ENCODE results near the gene RITA1. TPM values are rescaled to one million over a fixed set of nuclear protein-coding genes. Genes with fewer than 3 reads are reported as not detected.

Gene RITA1
- polyA plus RNA-seq, 2 of the 4 experiments (the other 2 are of a cell fraction) = 18.6 to 20.5 TPM

- Histone ChIP-seq H3K27ac (peak overlapping the region in 1 of 2 experiments; percentile 83; a peak in 2 of 6 replicates), H3K4me1 (peaks cover 47% of the 10 kb centered on the region), H3K4me2 (no peak overlapping the region), H3K9me3 (no peaks in the 10 kb centered on the region), H3K4me3 (no peak overlapping the region)
- 79% methylated on average over 4 of the region's 4 CpGs for WGBS (ENCODE audit: missing lambda C conversion rate)
- peak; percentile 76 to 86 for DNase-seq (ENCODE audit: low read depth in 1 of 2, low spot score in 1 of 2)
- no peak for FAIRE-seq
- TF ChIP-seq, protein P1, sequence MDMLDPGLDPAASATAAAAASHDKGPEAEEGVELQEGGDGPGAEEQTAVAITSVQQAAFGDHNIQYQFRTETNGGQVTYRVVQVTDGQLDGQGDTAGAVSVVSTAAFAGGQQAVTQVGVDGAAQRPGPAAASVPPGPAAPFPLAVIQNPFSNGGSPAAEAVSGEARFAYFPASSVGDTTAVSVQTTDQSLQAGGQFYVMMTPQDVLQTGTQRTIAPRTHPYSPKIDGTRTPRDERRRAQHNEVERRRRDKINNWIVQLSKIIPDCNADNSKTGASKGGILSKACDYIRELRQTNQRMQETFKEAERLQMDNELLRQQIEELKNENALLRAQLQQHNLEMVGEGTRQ (IDR thresholded peaks at IDR 0.05) = peak; percentile 89
- TF ChIP-seq SMC3 (IDR thresholded peaks at IDR 0.05) (no peak), JUNB (IDR thresholded peaks at IDR 0.05) (no peak), HEYL (CRISPR knock-in tag; IDR thresholded peaks at IDR 0.05) (no peak), POLR2A (IDR thresholded peaks at IDR 0.05; ENCODE audit: low read length) (no peak), TP53 (CRISPR knock-in tag; IDR thresholded peaks at IDR 0.05) (no peak), HOXA7 (CRISPR knock-in tag; IDR thresholded peaks at IDR 0.05) (no peak)
- TF ChIP-seq, protein P2, sequence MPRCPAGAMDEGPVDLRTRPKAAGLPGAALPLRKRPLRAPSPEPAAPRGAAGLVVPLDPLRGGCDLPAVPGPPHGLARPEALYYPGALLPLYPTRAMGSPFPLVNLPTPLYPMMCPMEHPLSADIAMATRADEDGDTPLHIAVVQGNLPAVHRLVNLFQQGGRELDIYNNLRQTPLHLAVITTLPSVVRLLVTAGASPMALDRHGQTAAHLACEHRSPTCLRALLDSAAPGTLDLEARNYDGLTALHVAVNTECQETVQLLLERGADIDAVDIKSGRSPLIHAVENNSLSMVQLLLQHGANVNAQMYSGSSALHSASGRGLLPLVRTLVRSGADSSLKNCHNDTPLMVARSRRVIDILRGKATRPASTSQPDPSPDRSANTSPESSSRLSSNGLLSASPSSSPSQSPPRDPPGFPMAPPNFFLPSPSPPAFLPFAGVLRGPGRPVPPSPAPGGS (IDR thresholded peaks at IDR 0.05) = no peak
- CTCF ChIA-PET = interaction anchor here (0.8 to 2.2 kb wide), 3 partner anchors 12 to 143 kb away, joined by 3 to 7 read pairs (median 4); no protein-coding TSS in a partner anchor
- peak; percentile 37 to 79; a peak in 4 of 6 replicates for ATAC-seq
- POLR2A ChIA-PET = no interaction called here
Measured at GRCh38 chr12:113190761-113191160, 5.2 kb downstream of the RITA1 start.

DNA sequence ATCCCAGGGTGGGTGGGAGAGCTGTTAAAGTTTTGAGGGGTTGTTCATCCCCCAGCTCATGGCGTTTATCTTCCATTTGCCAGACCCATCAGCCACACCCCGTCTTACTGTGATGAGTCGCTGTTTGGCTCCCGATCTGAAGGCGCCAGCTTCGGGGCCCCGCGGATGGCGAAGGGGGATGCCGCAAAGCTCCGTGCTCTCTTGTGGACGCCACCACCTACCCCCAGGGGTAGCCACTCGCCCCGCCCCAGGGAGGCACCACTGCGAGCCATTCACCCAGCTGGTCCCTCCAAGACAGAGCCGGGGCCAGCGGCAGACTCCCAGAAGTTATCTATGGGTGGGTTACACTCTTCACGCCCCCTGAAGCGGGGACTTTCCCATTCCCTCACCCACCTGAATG lies 5.7 kb downstream of the RITA1 start:
- no peak overlapping the region for H3K4me2 ChIP-seq
- DNase-seq (ENCODE audit: low read depth in 1 of 2, low spot score in 1 of 2) (no peak), FAIRE-seq (no peak), ATAC-seq (no peak)
- TF ChIP-seq JUN (IDR thresholded peaks at IDR 0.05) (no peak), TFCP2L1 (CRISPR knock-in tag; IDR thresholded peaks at IDR 0.05) (no peak), RCOR1 (IDR thresholded peaks at IDR 0.05; ENCODE audit: low read depth, low read length) (no peak), ZFP36 (IDR thresholded peaks at IDR 0.05; ENCODE audit: borderline replicate concordance, partially characterized antibody) (no peak), POLR2AphosphoS2 (conservative IDR thresholded peaks at IDR 0.05; ENCODE audit: low read length) (no peak), KDM1A (IDR thresholded peaks at IDR 0.05; ENCODE audit: low read depth) (no peak), RFX5 (IDR thresholded peaks at IDR 0.05) (no peak), NPAS2 (CRISPR knock-in tag; IDR thresholded peaks at IDR 0.05; ENCODE audit: borderline replicate concordance) (no peak), EP300 (IDR thresholded peaks at IDR 0.05) (no peak), CHD2 (IDR thresholded peaks at IDR 0.05; ENCODE audit: low read length, partially characterized antibody) (no peak), RNF2 (IDR thresholded peaks at IDR 0.05; ENCODE audit: borderline replicate concordance, low read depth) (no peak), MAZ (IDR thresholded peaks at IDR 0.05; ENCODE audit: borderline replicate concordance, low read depth, low read length) (no peak), TP53 (CRISPR knock-in tag; IDR thresholded peaks at IDR 0.05) (no peak), EHMT2 (IDR thresholded peaks at IDR 0.05; ENCODE audit: low read depth) (no peak), HEYL (CRISPR knock-in tag; IDR thresholded peaks at IDR 0.05) (no peak), FOSB (CRISPR knock-in tag; IDR thresholded peaks at IDR 0.05) (no peak), REST (IDR thresholded peaks at IDR 0.05) (no peak)
- TF ChIP-seq, protein P3, sequence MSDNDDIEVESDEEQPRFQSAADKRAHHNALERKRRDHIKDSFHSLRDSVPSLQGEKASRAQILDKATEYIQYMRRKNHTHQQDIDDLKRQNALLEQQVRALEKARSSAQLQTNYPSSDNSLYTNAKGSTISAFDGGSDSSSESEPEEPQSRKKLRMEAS (IDR thresholded peaks at IDR 0.05) = no peak
- TF ChIP-seq, protein P1 (IDR thresholded peaks at IDR 0.05) = no peak
- no peak overlapping the region for H3K4me3 ChIP-seq
- no peaks in the 10 kb centered on the region for H3K9me3 ChIP-seq
- peaks cover 46% of the 10 kb centered on the region for H3K4me1 ChIP-seq
- ChIA-PET CTCF (interaction anchor here (0.8 kb wide), 1 partner anchor 143 kb away, joined by 4 read pairs; no protein-coding TSS in a partner anchor), POLR2A (no interaction called here)
- peak overlapping the region in 1 of 2 experiments; percentile 83; a peak in 2 of 6 replicates for H3K27ac ChIP-seq
- WGBS (ENCODE audit: missing lambda C conversion rate) = 85% methylated on average over 16 of the region's 19 CpGs
